Measurements from ENCODE around the gene LSM10. TPM values are rescaled to one million over a fixed set of nuclear protein-coding genes. Genes with fewer than 3 reads are reported as not detected.
A peak's percentile ranks its signal among the peaks of the same experiment; 100 is the strongest.

LSM10 gene
- total RNA-seq, 1 donor from 2014 or later = 39.4 TPM

DNA sequence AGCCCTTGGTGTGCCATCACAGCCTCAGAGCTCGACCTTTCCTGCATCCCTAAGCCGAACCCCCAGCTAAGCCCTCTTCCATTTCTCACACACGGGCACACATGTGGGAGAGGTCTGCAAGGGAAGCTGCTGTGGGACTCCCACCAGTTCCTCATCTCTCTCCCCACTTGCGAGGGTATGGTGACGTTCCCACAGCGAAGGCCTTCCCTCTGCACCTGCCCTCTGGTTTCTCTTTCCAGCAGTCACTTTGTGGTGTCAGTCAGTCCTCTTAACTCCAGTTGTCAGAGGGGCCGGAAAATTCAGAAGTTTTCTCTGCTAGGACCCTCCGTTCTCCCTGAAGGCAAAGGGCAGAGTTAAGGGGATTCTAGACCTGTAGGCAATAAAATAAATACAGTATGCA lies 6.4 kb downstream of the LSM10 start:
- Histone ChIP-seq H3K9me3 (no peaks in the 10 kb centered on the region), H3K4me1 (peaks cover 29% of the 10 kb centered on the region), H3K36me3 (peaks cover 44% of the 10 kb centered on the region), H3K27ac (no peak overlapping the region), H3K27me3 (no peaks in the 10 kb centered on the region), H3K4me3 (no peak overlapping the region)
- DNase-seq (no peak), ATAC-seq (no peak)
- intact Hi-C loops (cut with DNase I) = no loop called here
- TF ChIP-seq CTCF (IDR thresholded peaks at IDR 0.05) = no peak

DNA sequence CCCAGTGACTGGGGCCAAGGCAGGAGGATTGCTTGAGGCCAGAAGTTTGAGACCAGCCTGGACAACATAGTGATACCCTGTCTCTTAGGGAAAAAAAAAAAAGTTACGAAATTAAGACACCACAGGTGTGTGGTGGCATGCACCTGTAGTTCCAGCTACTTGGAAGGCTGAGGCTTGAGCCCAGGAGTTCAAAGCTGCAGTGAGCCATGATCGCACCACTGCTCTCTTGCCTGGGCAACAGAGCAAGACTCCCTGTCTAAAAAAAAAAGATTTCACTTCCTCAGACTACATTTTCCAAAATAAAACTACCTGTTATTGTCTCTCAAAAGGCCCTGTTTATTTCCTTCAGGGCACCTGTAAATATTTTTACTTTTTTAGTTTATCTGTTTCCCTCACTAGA lies 7.3 kb downstream of the LSM10 start:
- no peak overlapping the region for H3K27ac ChIP-seq

DNA sequence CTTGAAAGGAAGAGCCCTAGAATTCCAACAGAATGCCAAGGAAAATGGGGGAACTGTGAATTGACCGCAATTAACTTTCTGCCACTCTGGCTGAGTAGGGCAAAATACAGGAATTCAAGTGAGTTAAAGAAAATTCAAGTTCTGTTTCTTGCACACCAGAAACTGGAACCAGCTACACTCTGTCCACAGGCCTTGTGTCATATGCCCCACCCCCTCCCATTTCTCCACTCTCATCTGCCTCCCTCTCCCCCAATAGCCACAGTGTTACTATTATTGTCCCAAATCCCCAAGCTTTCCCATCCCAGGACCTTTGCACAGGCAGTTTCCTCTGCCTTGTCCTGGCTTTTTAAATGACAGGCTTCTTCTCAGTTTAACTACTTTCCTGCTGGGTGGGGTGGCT lies 7.7 kb downstream of the LSM10 start:
- Histone ChIP-seq H3K4me3 (no peak overlapping the region), H3K27me3 (no peaks in the 10 kb centered on the region), H3K9me3 (no peaks in the 10 kb centered on the region), H3K4me1 (peaks cover 26% of the 10 kb centered on the region), H3K27ac (peak overlapping the region; percentile 51), H3K36me3 (peaks cover 44% of the 10 kb centered on the region)
- intact Hi-C loops (cut with DNase I) = no loop called here
- DNase-seq = no peak
- ATAC-seq = no peak
- no peak for TF ChIP-seq CTCF (IDR thresholded peaks at IDR 0.05)

More for the DNA sequence above, 7.3 kb downstream of the LSM10 start:
- H3K4me1 ChIP-seq = peaks cover 26% of the 10 kb centered on the region
- no peaks in the 10 kb centered on the region for H3K27me3 ChIP-seq
- peaks cover 44% of the 10 kb centered on the region for H3K36me3 ChIP-seq
- H3K9me3 ChIP-seq = no peaks in the 10 kb centered on the region
- DNase-seq = no peak
- H3K4me3 ChIP-seq = no peak overlapping the region
- TF ChIP-seq CTCF (IDR thresholded peaks at IDR 0.05) = no peak
- ATAC-seq = no peak
- intact Hi-C loops (cut with DNase I) = no loop called here

- intact Hi-C loops (cut with DNase I) = no loop called here
- Histone ChIP-seq H3K9me3 (no peaks in the 10 kb centered on the region), H3K4me1 (peaks cover 28% of the 10 kb centered on the region), H3K27me3 (no peaks in the 10 kb centered on the region), H3K27ac (peak overlapping the region; percentile 51), H3K36me3 (peaks cover 43% of the 10 kb centered on the region), H3K4me3 (no peak overlapping the region)
- ATAC-seq (no peak), DNase-seq (no peak)
- TF ChIP-seq CTCF (IDR thresholded peaks at IDR 0.05) = no peak
These were observed 8.4 kb downstream of the LSM10 start for GRCh38 chr1:36389261-36389660.

DNA sequence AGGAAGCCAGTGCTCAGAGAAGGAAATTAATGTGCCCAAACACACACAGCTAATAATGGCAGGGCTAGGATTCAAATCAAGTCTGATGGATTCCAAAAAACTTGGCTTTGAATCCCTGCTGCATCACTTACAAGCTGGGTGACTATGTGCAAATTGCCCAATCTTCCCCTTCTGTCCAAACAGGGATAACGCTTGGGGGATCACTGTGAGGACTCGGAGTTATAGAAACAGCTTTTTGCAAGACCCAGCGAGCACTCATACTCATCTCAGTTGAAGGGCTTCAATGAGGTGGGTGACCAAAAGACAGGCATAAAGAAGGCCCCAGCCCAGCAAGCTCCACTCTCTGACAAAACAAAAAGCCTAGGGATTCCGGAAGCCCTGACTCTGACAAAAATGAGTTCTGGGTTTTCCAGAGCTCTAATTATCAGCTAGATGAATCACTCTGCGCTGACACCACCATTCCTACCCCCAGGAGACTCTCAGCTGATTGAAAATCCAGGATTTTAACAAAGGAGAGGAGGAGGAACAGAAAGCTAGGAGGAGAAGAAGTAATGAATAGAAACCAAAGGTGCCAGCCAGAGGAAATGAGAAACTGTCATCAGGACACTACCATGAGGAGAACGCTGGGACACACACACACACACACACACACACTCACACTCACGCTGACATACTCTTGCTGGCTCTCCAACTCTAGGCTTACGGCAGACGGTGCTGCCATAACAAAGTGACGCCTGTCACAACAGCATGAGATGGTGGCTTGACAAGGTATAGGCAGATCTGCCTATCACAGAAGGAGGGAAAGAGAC lies 10.4 kb downstream of the LSM10 start:
- Histone ChIP-seq H3K9me3 (no peaks in the 10 kb centered on the region), H3K36me3 (peaks cover 24% of the 10 kb centered on the region), H3K4me3 (peak overlapping the region; percentile 94), H3K27me3 (no peaks in the 10 kb centered on the region), H3K4me1 (peaks cover 47% of the 10 kb centered on the region), H3K27ac (peak overlapping the region; percentile 99)
- intact Hi-C loops (cut with DNase I) = no loop called here
- ATAC-seq (no peak), DNase-seq (no peak)
- TF ChIP-seq CTCF (IDR thresholded peaks at IDR 0.05) = no peak
